NCI-H1417 treated with DMSO at 0.1 percent for 48 hours (cell line): ENCODE results near the gene PRPSAP1.
"Not testable (repeated sequence)": the region's sequence is repeated elsewhere in the genome, so short reads cannot be mapped to it uniquely, and the experiment has no call there.

Experiments
- DNase-seq: peaks from one replicate; lab custom pipeline; 2025; lab: John Stamatoyannopoulos, UW

The PRPSAP1 gene

DNA sequence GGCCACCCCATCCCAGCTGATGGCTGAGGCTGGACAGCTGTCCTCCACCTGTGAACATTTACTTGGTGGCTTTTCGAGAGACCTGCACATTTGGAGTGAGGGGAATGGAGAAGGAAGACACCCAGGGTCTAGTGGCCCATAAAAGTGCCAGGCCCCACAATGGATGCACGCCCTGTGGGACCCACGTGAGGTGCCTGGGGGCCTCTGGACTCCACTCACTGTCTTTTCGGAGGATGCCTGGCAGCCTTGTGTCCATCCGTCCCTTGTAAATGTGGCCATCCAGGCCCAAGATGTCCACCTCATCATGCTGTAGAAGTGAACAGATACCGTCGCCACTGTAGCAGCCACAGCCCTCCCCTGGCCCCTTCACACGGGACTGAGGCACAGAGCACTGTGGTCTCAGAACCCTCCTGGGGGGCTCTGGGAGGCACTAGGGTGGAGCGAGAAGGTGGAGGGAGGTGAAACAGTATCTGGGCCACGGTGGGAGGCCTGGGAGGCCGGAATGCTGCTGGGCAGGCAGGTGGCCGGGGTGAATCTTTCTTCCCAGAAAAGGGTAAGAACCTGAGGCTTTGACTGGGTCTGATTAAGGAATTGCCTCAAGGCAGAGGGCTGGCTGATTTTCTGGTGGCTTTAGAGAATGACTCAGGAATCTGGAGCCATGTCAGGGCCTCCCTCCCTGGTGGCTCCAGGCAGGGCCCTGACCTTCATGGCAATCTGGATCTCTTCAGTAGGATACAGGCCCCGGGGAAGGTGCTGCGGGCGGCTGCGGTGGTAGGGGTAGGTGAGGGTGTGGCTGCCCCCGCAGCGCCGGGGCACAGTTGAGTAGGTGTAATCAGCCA lies 77.0 kb downstream of the PRPSAP1 start:
- DNase-seq = no peak

- DNase-seq = no peak
Measured at GRCh38 chr17:76276069-76276431, 77.7 kb downstream of the PRPSAP1 start.

DNA sequence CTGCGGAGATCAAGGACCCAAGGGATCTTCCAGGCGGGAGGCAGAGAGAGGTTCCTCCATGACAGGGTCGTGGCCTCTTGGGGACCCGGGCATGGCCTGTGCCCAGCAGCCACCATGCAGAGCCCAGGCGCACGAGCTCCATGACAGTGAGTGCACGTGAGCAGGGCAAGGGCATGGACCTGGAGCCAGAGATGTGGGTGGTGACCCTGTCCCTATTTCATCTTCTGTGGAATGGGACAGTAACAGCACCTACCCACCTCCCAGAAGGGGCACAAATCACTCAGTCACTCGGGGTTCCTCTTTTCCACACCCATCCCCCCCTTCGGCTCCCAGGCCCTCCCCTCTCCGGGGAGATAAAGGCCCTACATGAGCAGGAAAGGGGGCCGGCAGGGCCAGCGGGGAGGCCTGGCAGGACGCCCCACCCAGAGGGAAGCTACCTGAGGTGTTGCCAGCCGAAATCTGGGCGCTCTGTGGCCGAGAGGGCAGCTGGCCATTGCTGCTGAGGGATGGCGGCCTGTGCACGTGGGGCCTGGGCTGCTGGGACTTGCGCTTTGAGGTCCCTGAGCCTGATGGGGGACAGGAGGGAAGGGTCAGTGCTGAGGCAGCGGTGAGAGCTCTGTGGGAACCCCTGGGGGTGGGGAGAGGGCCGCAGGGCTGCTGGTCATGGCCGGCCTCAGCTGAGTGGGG lies 78.2 kb downstream of the PRPSAP1 start:
- DNase-seq = no peak

DNA sequence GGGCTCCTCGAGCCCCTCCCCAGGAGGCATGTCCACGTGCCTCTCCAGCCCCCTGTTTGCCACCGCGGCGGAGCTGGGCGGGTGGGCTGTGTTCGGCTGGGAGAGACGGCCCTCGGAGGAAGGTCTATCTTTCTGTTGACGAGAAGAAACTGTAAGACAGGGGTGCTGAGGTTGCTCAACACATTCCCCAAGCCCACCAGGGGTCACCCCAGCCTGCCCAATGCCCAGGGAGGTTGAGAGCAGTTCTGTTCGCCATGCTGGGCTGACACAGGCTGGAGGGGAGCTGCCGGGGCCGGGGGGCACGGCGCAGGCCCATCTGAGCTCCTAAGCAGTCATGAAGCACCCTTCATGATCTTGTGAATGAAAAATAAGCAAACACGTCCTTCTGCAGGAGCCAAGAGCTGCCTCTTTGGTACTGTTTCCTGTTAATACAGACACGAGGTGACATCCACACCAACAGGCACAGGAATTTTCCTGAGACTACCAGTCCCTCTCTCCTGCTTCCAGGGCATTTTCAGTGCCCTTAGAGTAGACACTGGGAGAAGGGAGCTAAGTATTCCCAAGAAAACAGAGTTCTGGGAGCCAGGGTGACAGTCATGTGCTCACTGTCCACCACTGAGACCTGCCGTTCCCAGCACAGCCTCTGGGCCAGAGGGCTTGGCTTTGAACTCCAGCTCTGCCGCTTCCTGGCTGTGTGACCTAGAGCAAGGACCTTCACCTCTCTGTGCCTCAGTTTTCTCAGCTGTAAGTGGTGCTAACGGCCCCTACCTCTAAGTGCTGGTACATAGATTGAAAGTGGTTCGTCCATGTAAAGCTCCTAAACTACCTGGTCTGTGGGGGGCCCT lies 79.4 kb downstream of the PRPSAP1 start:
- DNase-seq = no peak

- no peak for DNase-seq
Measured at GRCh38 chr17:76273445-76274111, 80.1 kb downstream of the PRPSAP1 start.

- no peak for DNase-seq
Measured at GRCh38 chr17:76272541-76273444, 80.9 kb downstream of the PRPSAP1 start.

DNA sequence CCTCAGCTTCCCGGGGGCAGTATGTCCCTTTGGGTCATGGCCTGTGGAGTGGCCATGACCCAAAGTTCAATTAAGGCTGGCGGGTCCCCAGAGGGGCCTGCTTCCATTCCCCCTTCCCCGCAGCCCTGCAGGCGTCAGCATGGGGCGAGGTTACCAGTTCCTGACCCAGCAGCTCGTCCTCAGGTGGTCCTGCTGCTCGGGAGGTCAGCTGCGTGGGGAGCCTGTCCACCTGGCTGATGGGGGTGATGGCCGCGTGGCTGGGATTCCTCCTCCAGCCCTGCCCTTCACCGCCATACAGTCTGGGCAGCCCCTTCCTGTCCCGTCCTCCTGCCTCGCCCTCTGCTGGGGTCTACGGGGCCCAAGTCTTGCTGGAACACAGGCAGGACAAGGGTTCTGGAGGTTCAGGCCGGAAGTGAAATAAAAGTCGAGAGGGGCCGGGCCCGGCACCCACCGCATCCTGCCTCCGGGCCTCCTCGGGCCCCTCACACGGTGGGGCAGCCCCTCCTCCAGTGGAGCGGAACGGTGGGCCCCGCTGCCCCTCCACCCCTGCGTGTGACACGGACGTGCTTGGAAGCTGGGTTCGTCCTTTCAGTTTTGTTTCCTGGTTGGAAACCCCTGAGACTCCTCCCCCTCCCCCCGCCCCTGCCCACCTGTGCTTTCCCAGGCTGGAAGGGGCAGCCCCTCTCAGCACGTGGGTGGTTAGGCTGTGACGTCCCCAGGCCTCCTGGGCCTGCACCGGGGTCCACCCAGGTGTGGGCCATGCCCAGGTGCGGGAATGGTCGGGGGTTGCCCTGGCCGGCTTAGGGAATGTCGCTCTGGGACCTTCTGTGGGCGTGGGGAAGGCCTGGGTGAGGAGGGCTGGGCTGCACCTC lies 81.8 kb downstream of the PRPSAP1 start:
- no peak for DNase-seq

DNA sequence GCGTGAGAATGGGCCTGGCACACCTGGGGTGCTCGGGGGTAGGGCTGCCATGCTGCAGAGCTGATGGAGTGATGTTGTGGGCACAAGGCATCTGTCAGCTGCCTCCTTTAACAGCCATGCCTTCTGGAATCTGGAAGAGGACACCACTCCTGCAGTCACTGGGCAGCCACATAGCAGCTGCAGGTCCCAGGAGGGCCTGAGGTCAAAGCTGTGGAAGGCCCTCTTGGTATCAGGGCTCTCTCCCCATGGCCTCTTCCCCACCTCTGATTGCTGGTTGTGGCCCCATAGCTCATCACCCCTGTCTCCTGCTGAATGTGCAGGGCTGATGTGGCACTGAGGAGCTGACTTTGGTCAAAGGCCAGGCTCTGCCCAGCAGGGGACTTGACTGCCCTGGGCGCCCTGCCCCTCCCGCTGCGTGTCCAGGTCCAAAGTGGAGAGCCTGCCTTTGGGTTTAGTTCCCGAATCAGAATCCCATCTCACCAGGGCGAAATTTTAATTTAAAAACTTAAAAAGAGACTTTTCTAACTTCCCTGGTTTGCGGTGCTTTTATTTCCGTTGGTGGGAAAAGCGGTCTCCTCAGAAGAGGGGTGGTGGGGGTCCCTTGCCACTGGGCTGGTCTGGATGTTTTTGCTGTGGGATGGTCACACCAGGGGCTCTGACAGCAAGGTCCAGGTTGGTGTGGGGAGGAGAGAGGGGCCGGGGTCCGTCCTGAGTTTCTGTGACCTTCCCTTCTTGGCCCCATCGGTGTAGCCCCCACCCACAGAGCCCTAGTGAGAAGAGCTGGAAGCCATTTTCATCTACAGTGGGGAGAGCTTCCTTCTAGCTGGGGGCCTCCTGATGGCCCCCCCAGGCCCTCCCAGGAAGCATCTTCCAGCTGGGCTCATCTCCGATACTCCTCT lies 82.7 kb downstream of the PRPSAP1 start:
- no peak for DNase-seq

DNA sequence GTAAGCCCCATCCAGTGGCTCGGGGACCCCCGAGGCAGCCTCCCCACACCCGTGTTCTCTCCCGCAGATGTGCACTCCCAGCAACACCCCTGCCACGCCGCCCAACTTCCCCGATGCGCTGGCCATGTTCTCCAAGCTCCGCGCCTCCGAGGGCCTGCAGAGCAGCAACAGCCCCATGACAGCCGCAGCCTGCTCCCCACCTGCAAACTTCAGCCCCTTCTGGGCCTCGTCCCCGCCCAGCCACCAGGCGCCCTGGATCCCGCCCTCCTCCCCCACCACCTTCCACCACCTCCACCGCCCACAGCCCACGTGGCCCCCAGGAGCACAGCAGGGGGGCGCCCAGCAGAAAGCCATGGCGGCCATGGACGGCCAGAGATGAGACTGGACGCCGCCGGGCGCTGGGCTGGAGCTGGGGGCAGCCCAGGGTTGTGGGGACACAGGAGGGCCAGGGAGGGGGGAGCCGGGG lies 83.6 kb downstream of the PRPSAP1 start:
- no peak for DNase-seq

- DNase-seq = no peak
Measured at GRCh38 chr17:76268991-76269981, 84.4 kb downstream of the PRPSAP1 start.

DNA sequence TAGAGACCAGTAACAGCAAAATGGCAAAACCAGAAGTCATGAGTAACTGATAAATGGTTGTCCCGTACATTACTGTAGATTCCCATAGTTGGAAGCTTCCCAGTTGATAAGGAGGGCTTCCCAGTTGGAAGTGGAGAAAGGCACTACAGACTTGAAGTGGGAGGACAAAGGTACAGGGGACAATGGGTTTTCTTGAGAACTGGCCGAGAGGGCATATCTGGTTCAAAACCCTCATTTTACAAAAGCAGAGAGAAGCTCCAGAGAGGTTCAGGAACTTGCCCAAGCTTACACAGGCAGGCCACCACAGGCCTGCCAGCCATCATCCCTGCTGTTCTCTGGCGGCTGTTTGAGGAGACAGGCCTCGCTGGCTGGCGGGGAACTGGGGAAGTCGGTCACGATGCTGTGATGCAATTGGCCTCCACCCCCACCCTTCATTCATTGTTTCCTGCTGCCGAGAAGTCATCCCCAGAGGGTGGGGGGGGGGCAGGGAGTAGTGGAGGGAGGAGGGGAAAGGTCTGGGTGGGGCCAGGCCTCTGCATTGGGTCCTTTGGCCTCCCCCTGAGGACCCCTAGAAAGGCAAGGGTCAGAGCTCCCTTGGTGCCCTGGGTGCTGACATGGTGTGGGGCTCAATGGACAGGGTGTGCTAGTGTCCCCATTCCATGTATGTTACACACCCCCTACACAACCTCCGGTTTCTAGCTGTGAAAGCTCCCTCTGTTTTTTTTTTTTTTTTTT lies 85.5 kb downstream of the PRPSAP1 start:
- no peak for DNase-seq

GRCh38 chr17:76267581-76268001 lies 86.1 kb downstream of the PRPSAP1 start:
- not testable (repeated sequence) for DNase-seq

DNA sequence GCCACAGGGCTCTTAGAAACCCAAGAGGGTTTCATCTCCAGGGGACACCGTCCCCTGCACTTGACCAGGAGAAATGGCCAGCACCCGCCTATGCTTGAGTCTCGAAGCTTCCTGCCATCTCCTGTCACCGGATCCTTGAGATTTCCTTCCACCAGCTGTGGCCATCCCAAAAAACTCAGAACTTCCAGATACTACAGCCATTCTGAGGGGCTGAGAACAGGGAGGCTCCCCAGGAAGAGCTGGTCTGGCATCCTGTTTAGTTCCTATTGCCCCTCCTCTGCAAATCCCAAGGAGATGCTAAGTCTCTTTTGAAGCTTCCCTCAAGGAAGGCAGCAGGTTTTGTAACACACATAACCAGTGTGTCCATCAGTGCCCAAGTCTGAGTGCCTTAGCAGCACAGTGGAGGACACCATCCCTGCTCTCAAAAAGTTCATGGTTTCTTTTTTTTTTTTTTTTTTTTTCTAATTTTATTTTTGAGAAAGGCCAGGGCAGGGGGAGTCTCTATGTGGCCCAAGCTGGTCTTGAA lies 86.6 kb downstream of the PRPSAP1 start:
- no peak for DNase-seq

- DNase-seq = no peak
Measured at GRCh38 chr17:76266244-76266938, 87.3 kb downstream of the PRPSAP1 start.

DNA sequence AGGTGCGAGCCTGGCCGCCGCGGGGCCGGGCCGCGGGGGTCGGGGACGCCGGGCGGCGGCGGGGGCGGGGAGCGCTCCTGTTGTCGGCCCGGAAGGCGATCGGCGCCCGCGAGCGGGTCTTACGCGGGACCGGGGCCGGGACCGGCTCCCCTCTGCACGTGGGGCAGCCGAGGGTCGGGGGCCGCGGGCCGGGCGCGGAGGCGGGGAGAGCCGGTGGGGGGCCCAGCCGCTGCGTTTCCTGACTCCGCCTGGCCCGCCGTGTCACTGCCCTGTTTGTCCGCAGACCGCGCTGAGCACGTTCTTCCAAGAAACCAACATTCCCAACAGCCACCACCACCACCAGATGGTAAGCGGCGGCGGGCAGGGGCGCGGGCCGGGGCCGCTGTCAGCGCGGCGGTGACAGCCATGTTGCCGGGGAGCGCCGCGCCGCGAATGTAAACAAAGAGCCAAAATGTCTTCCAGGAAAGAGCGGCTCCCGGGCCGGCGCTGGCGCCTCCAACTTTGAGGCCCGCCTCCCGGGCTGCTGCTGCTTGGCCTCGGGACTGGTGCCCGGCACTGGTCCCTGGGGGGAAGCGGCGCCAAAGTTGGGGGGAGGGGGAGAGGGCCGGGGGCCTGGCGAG lies 88.0 kb downstream of the PRPSAP1 start:
- DNase-seq = no peak
